Gastroesophageal sphincter (tissue), 4 donors: Measurements from ENCODE around the gene AMIGO2. TPM values are rescaled to one million over a fixed set of nuclear protein-coding genes. Genes with fewer than 3 reads are reported as not detected.

Experiments used
- ATAC-seq: fragments of 150-250 bp; one replicate; pipeline ENCODE4 v1.9.1; 2016; ENCODE audit warnings: mild to moderate bottlenecking, moderate library complexity
- H3K27ac ChIP-seq, 4 donors: fragments of 200-600 bp; sonication (generic) in 3 of 4; 1 replicate in 3 of 4; 2 replicates in 1 of 4; pipeline ENCODE4 v1.5.1; 2016 to 2019
- H3K27me3 ChIP-seq: fragments of 200-600 bp; sonication (generic); one replicate; pipeline ENCODE4 v1.5.1; 2019
- H3K36me3 ChIP-seq, 2 donors: fragments of 200-600 bp; sonication (generic); one replicate each; pipeline ENCODE4 v1.5.1; 2019; ENCODE audit warnings: control low read depth in 1 of 2
- H3K4me1 ChIP-seq, 3 donors: fragments of 200-600 bp; sonication (generic); 1 replicate in 2 of 3; 2 replicates in 1 of 3; pipeline ENCODE4 v1.5.1; 2016 to 2019; ENCODE audit warnings: control low read depth in 2 of 3
- H3K4me3 ChIP-seq, 2 donors: fragments of 200-600 bp; sonication (generic); one replicate each; pipeline ENCODE4 v1.5.1; 2019; ENCODE audit warnings: mild to moderate bottlenecking in 1 of 2, moderate library complexity in 1 of 2
- H3K9me3 ChIP-seq, 3 donors: fragments of 200-600 bp; sonication (generic); one replicate each; pipeline ENCODE4 v1.5.1; 2017 to 2019; ENCODE audit warnings: control low read depth in 2 of 3
- EP300 ChIP-seq: sonication (generic); formaldehyde crosslinking; IDR thresholded peaks from one replicate; pipeline ENCODE4 v1.6.1; 2017; ENCODE audit warnings: antibody characterized with exemption, mild to moderate bottlenecking
- POLR2A ChIP-seq, 2 donors: fragments of 450-650 bp; IDR thresholded peaks; one replicate each; pipeline ENCODE4 v1.6.1; 2017; ENCODE audit warnings: antibody characterized with exemption in 2 of 2, mild to moderate bottlenecking in 2 of 2, moderate library complexity in 1 of 2
- POLR2AphosphoS5 ChIP-seq: sonication (generic); formaldehyde crosslinking; IDR thresholded peaks from one replicate; pipeline ENCODE4 v1.6.1; 2017; ENCODE audit warnings: antibody characterized with exemption
- WGBS, 2 donors: methylation state at CpG; one replicate each; pipeline ENCODE4 v1.1.5; 2018; ENCODE audit warnings: low coverage in 1 of 2; 5-methylcytosine and 5-hydroxymethylcytosine counted together
- total RNA-seq, 4 donors: library from RNA; depleted of rRNA; stranded (reverse); fragments of >200 nt; gene quantifications; one replicate each; pipeline ENCODE4 v1.1.0, GENCODE V29; 2016
- TF ChIP-seq, protein P1 (sequence below), 4 experiments: fragments of 200-600 bp in 2 of 4; fragments of 450-650 bp in 2 of 4; sonication (generic) in 1 of 4; IDR thresholded peaks; one replicate each; pipeline ENCODE4 v1.5.1; 2017 to 2019; ENCODE audit warnings: antibody characterized with exemption in 4 of 4, mild to moderate bottlenecking in 2 of 4, moderate library complexity in 2 of 4

AMIGO2 gene
- total RNA-seq, 4 donors from 2014 or later = 1.4 to 8.1 (median 3.6) TPM

DNA sequence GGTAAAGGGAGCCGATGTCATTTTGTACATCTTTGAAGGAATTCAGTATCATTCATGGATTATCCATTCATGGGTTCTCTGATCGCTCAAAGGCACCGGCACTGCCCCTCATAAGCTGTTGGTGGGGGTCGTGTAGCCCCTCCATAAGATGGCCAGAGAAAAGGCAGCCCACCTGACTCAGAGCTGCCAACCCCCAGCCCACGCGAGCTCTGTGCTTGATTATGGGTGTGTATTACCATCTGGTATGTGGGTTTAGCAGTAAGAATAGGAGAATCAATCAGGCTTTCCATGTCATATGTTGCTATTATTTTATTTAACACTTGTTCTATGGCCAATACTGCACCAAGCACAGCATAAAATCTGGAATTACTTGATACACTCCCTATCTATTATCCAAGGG lies 32.1 kb upstream of the AMIGO2 start:
- Histone ChIP-seq H3K36me3 (no peaks in the 10 kb centered on the region), H3K4me1 (no peaks in the 10 kb centered on the region), H3K27ac (no peak overlapping the region), H3K27me3 (no peaks in the 10 kb centered on the region), H3K4me3 (no peak overlapping the region), H3K9me3 (no peaks in the 10 kb centered on the region)
- no peak for TF ChIP-seq POLR2AphosphoS5
- no peak for ATAC-seq
- WGBS, 2 donors = 71 to 100% methylated on average over 1 of the region's 6 CpGs

DNA sequence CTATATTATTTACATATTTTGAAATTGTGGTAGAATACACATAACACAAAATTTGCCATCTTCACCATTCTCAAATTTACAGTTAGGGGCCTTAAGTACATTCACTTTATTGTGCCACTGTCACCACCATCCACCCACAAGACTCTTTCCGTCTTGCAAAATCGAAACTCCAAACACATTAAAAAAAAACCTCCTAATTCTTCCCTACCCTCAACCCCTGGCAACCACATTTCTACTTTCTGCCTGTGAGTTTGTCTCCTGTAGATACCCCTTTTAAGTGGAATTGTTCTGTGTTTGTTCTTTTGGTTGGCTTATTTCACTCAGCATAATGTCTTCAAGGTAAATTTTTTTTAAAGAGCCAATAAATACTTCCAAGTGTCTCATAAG lies 31.6 kb upstream of the AMIGO2 start:
- WGBS, 2 donors = 81 to 85% methylated on average over 2 of the region's 2 CpGs
- ATAC-seq = no peak
- Histone ChIP-seq H3K27me3 (no peaks in the 10 kb centered on the region), H3K36me3 (no peaks in the 10 kb centered on the region), H3K9me3 (no peaks in the 10 kb centered on the region), H3K4me3 (no peak overlapping the region), H3K27ac (no peak overlapping the region), H3K4me1 (no peaks in the 10 kb centered on the region)
- no peak for TF ChIP-seq POLR2AphosphoS5
- no peak for TF ChIP-seq POLR2A (IDR thresholded peaks at IDR 0.05)

DNA sequence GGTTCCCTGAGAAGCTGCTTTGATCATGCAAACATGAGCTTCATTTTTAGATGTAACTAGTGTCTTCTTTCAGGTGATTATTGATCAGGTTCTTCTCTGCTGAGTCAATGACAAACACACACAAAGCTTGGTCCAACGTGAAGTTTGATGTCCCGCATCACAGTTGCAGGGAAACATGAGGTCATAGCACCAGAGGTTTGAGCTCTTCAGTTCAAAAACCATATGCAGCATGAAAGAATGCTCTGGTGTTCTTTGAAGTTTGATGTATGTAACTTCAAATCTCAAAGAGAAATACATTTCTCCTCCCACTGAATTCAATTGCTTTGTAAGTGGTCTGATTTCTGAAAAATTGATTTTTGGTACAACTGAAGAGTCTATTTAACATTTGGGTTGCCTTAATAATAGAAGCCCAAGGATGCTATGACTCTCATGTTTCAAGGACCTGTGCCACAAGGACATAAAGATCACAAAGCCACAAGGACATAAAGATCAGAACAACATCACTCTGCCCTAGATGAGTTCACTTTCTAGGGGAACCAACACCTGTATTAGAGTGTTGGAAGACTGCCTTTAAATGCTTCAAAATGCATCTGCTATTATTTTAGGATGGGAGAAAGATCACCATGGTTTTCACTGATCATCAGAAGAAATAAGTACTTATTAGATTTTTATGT lies 31.1 kb upstream of the AMIGO2 start:
- ATAC-seq = no peak
- Histone ChIP-seq H3K27me3 (no peaks in the 10 kb centered on the region), H3K27ac (no peak overlapping the region), H3K4me3 (no peak overlapping the region), H3K9me3 (no peaks in the 10 kb centered on the region), H3K4me1 (no peaks in the 10 kb centered on the region), H3K36me3 (no peaks in the 10 kb centered on the region)
- TF ChIP-seq EP300 = no peak
- WGBS, 2 donors = 92% methylated on average over 2 of the region's 2 CpGs

DNA sequence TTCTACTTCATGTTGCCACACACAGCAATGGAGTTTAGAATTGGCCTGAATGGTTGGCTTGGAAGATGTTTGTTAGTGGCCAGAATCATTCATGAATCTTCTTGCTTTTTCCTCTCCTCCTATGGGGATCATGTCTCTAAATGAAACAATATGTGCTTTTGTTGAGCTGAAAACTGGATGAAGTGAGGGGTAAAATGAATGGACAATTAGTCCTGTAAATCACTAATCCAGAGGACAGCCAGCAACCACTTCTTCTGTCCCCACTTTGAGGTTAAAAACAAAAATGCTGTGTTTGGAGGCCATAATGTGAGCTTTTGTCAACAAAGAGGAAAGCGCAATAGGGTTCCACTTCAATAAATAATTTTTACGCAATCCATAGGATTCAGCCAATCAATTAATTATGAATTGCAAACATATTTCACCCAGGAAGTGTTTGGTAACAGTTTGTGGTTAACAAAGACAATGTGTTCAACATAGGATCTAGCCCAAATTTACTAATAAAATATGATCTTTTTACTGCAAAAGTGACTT lies 30.3 kb upstream of the AMIGO2 start:
- WGBS, 2 donors = 73 to 90% methylated on average over 2 of the region's 2 CpGs
- H3K27me3 ChIP-seq = no peaks in the 10 kb centered on the region
- TF ChIP-seq POLR2A (IDR thresholded peaks at IDR 0.05) = no peak
- TF ChIP-seq EP300 = no peak
- TF ChIP-seq, protein P1, sequence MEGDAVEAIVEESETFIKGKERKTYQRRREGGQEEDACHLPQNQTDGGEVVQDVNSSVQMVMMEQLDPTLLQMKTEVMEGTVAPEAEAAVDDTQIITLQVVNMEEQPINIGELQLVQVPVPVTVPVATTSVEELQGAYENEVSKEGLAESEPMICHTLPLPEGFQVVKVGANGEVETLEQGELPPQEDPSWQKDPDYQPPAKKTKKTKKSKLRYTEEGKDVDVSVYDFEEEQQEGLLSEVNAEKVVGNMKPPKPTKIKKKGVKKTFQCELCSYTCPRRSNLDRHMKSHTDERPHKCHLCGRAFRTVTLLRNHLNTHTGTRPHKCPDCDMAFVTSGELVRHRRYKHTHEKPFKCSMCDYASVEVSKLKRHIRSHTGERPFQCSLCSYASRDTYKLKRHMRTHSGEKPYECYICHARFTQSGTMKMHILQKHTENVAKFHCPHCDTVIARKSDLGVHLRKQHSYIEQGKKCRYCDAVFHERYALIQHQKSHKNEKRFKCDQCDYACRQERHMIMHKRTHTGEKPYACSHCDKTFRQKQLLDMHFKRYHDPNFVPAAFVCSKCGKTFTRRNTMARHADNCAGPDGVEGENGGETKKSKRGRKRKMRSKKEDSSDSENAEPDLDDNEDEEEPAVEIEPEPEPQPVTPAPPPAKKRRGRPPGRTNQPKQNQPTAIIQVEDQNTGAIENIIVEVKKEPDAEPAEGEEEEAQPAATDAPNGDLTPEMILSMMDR (IDR thresholded peaks at IDR 0.05) = no peak
- TF ChIP-seq POLR2AphosphoS5 = no peak
- H3K9me3 ChIP-seq = no peaks in the 10 kb centered on the region
- no peaks in the 10 kb centered on the region for H3K36me3 ChIP-seq
- no peak for ATAC-seq
- no peak overlapping the region for H3K27ac ChIP-seq
- H3K4me1 ChIP-seq = no peaks in the 10 kb centered on the region
- H3K4me3 ChIP-seq = no peak overlapping the region

DNA sequence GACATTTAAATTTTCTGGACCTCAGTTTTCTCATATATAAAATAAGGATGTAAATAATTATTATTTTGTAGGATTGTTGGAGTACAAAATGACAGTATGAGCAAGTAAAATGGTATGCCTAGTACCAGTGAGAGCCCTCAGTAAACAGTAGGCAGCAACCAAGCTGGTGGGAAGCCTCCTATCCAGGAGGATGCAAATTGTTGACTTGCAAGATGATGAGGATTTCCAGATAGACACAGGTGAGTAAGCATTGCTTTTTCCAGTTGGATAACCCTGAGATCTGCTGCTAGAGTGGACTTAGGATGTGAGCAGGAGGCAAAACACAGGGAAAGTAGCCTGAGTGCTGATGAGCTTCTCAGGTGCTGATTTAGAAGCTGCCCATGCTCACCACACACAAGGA lies 28.2 kb upstream of the AMIGO2 start:
- Histone ChIP-seq H3K9me3 (no peaks in the 10 kb centered on the region), H3K4me1 (peaks cover 0 to 3% (median 0%) of the 10 kb centered on the region in 3 donors), H3K36me3 (no peaks in the 10 kb centered on the region), H3K27ac (no peak overlapping the region), H3K27me3 (no peaks in the 10 kb centered on the region), H3K4me3 (no peak overlapping the region)
- ATAC-seq = no peak
- no peak for TF ChIP-seq POLR2AphosphoS5

DNA sequence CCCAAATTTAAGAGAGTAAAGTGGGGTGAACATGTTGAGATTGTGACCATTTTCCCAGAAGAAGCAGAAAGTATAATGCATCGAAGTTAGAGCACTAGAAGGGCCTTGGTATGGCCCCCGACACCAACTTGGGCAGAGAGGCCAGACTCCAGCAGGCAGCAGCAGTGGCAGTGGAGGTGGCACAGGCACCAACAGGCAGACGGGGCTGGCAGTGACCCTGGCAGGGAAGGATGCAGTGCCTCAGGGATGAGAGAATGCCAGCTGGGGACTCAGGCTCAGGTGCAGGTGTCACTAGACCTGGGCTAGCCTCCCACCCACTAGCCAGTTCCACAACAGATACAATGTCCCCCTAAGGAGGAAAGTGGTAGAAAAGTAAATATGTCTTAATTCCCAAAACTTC lies 27.7 kb upstream of the AMIGO2 start:
- TF ChIP-seq POLR2A (IDR thresholded peaks at IDR 0.05) = no peak
- TF ChIP-seq EP300 = no peak
- TF ChIP-seq POLR2AphosphoS5 = no peak
- TF ChIP-seq, protein P1 (IDR thresholded peaks at IDR 0.05) = no peak
- Histone ChIP-seq H3K27ac (no peak overlapping the region), H3K36me3 (no peaks in the 10 kb centered on the region), H3K27me3 (no peaks in the 10 kb centered on the region), H3K9me3 (no peaks in the 10 kb centered on the region), H3K4me1 (peaks cover 0 to 8% (median 0%) of the 10 kb centered on the region in 3 donors), H3K4me3 (no peak overlapping the region)
- ATAC-seq = no peak
- WGBS, 2 donors = 100% methylated on average over 1 of the region's 3 CpGs; no CpG with 5 or more reads in 1 of the 2 donors

DNA sequence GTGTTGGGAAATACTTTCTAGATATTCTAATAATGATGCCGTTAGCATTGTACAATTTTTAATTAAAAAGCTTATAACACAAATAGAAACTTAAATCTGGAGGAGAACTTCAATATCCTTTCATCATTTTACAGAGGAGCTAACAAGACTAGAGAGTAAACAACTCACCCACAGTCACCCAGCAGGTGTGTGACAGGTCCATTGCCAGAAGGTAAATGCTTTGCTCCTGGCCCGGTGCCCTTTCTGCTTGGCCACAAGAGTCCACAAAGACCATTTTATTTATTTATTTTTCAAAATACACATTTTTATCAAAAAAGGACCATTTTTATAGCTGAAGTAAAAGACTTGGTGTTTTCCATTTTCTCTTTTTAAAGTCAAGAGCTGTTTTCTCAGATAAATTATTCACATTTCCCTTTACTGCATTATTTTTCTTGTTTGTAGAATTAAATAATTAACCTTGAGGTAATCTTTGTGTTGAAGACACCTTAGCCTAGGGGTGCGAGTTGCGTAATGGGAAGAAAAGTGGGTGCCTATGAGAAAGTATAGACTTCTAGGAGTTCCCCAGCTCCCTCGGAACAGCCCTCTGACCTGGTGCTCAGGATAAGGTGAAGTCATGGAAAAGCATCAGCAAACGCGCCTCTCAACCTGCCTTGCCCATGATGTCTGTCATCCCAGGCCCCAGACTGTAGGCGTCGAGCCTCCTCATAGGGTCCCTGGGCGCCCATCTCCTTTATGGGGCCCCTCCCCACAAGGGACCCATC lies 26.3 kb upstream of the AMIGO2 start:
- Histone ChIP-seq H3K27me3 (no peaks in the 10 kb centered on the region), H3K4me3 (no peak overlapping the region), H3K4me1 (peaks cover 0 to 9% (median 0%) of the 10 kb centered on the region in 3 donors), H3K9me3 (no peaks in the 10 kb centered on the region), H3K27ac (no peak overlapping the region), H3K36me3 (no peaks in the 10 kb centered on the region)
- no peak for TF ChIP-seq POLR2AphosphoS5
- TF ChIP-seq POLR2A (IDR thresholded peaks at IDR 0.05) = no peak
- TF ChIP-seq, protein P1 (IDR thresholded peaks at IDR 0.05) = no peak
- no peak for TF ChIP-seq EP300
- 86% methylated on average over 2 to 9 of the region's 10 CpGs for WGBS, 2 donors
- ATAC-seq = no peak
